Natural killer cell (primary cell): ENCODE data around the gene DIAPH3. TPM values are rescaled to one million over a fixed set of nuclear protein-coding genes. Genes with fewer than 3 reads are reported as not detected.

ENCODE experiments used
- ATAC-seq, 3 donors: fragments of 150-1000 bp in 2 of 3; fragments of 200-7000 bp in 1 of 3; cut with Tn5 transposase; 1 replicate in 1 of 3; 2 replicates in 2 of 3; pipeline ENCODE4 v1.10.0; 2021; ENCODE audit warnings: mild to moderate bottlenecking in 2 of 3, moderate library complexity in 2 of 3
- DNase-seq, 2 donors: peaks; one replicate each; pipeline versions ENCODE4 v3.0.0 to v3.0.0-alpha.2; 2013 to 2021; ENCODE audit warnings: mixed read lengths in 1 of 2
- H3K27ac ChIP-seq: one replicate; pipeline ENCODE4 v1.5.1; 2013; ENCODE audit warnings: mild to moderate bottlenecking, low read length
- H3K27me3 ChIP-seq: one replicate; pipeline ENCODE4 v1.6.1; 2013; ENCODE audit warnings: low read length; ENCODE audit not compliant: control insufficient read depth, insufficient read depth
- H3K36me3 ChIP-seq: one replicate; pipeline ENCODE4 v1.6.1; 2013; ENCODE audit warnings: low read length; ENCODE audit not compliant: control insufficient read depth, insufficient read depth
- H3K4me1 ChIP-seq: one replicate; pipeline ENCODE4 v1.6.1; 2013; ENCODE audit warnings: low read length; ENCODE audit not compliant: control insufficient read depth, insufficient read depth
- H3K4me3 ChIP-seq: one replicate; pipeline ENCODE4 v1.5.1; 2013; ENCODE audit warnings: low read length
- H3K9me3 ChIP-seq: one replicate; pipeline ENCODE4 v1.6.1; 2013; ENCODE audit warnings: low read length; ENCODE audit not compliant: control insufficient read depth, insufficient read depth
- H3K27ac Mint-ChIP-seq, 2 donors: one replicate each; pipeline ENCODE4 v1.8.0; 2022; ENCODE audit warnings: mild to moderate bottlenecking in 2 of 2, mixed read lengths in 2 of 2, moderate library complexity in 1 of 2
- H3K27me3 Mint-ChIP-seq, 2 donors: one replicate each; pipeline ENCODE4 v1.8.0; 2022; ENCODE audit warnings: low read depth in 2 of 2, mixed read lengths in 2 of 2
- H3K36me3 Mint-ChIP-seq: one replicate; pipeline ENCODE4 v1.8.0; 2022; ENCODE audit warnings: mixed read lengths
- H3K4me1 Mint-ChIP-seq, 2 donors: one replicate each; pipeline ENCODE4 v1.8.0; 2022; ENCODE audit warnings: mixed read lengths in 2 of 2
- H3K4me3 Mint-ChIP-seq: one replicate; pipeline ENCODE4 v1.8.0; 2022; ENCODE audit warnings: mild to moderate bottlenecking, moderate library complexity, mixed read lengths
- H3K9me3 Mint-ChIP-seq, 2 donors: one replicate each; pipeline ENCODE4 v1.8.0; 2022; ENCODE audit warnings: mixed read lengths in 2 of 2
- CTCF ChIP-seq: fragments of 200-600 bp; IDR thresholded peaks from one replicate; pipeline ENCODE4 v1.8.0; 2022; ENCODE audit warnings: antibody characterized with exemption
- WGBS: methylation state at CpG from one replicate; pipeline ENCODE4 v1.1.7; 2013; ENCODE audit warnings: missing lambda C conversion rate; ENCODE audit not compliant: insufficient coverage; 5-methylcytosine and 5-hydroxymethylcytosine counted together
- intact Hi-C: fragments of 100-400 bp; cut with micrococcal nuclease; formaldehyde crosslinking; loops from one replicate; pipeline ENCODE4 v1.14.2; 2022
- total RNA-seq, 4 donors: library from RNA; stranded (reverse); fragments of 120-200 nt in 1 of 4; gene quantifications; one replicate each; pipeline versions ENCODE4 v1.2.3 to v1.2.4, GENCODE V29; 2013 to 2022

The DIAPH3 gene
- total RNA-seq, 3 donors from 2014 or later (not counting 1 experiment from before 2014, with no cell fraction given), result 0.54 to 1.0 (median 0.98) TPM

DNA sequence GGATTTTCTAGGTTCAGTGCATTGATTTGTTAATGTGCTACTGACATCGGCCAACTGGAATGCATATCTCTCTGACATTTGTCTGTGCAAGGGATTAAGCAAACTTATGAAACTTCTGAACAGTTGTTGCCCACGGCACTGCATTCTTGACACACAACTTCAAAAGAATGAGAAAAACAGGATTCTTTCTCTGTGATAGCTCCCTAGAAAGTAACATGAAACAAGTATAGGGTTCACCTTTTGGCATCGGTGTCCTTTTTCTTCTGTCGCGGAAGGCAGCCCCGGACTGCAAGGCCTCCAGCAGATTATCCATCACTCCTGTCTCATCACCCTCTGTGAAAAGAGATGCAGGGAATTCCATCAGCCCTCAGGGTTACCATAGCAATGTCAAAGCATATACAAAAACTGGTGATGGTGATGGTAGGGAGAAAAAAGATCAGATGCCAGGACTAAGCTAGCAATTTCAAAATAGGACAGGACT, 389.2 kb downstream of the DIAPH3 start:
- no peak overlapping the region for H3K27ac ChIP-seq
- Mint-ChIP-seq H3K9me3 (no peaks in the 10 kb centered on the region), H3K27ac (no peak overlapping the region), H3K36me3 (no peaks in the 10 kb centered on the region), H3K27me3 (no peaks in the 10 kb centered on the region), H3K4me1 (no peaks in the 10 kb centered on the region), H3K4me3 (no peak overlapping the region)
- TF ChIP-seq CTCF, result no peak
- no peaks in the 10 kb centered on the region for H3K27me3 ChIP-seq
- WGBS, result 96% methylated on average over 6 of the region's 6 CpGs
- no peaks in the 10 kb centered on the region for H3K4me1 ChIP-seq
- H3K4me3 ChIP-seq, result no peak overlapping the region
- intact Hi-C loops, result no loop called here
- no peaks in the 10 kb centered on the region for H3K36me3 ChIP-seq
- DNase-seq (no peak), ATAC-seq (no peak)
- H3K9me3 ChIP-seq, result no peaks in the 10 kb centered on the region

- no peaks in the 10 kb centered on the region for H3K4me1 Mint-ChIP-seq
- H3K36me3 Mint-ChIP-seq, result no peaks in the 10 kb centered on the region
- Histone ChIP-seq H3K9me3 (no peaks in the 10 kb centered on the region), H3K36me3 (no peaks in the 10 kb centered on the region), H3K27ac (no peak overlapping the region), H3K4me3 (no peak overlapping the region), H3K4me1 (no peaks in the 10 kb centered on the region), H3K27me3 (no peaks in the 10 kb centered on the region)
- H3K27ac Mint-ChIP-seq, result no peak overlapping the region
- ATAC-seq, result no peak
- no peak overlapping the region for H3K4me3 Mint-ChIP-seq
- no peaks in the 10 kb centered on the region for H3K27me3 Mint-ChIP-seq
- H3K9me3 Mint-ChIP-seq, result no peaks in the 10 kb centered on the region
- DNase-seq, result no peak
- intact Hi-C loops, result no loop called here
- no peak for TF ChIP-seq CTCF
Observed at GRCh38 chr13:59771272-59771671, 392.5 kb downstream of the DIAPH3 start.

DNA sequence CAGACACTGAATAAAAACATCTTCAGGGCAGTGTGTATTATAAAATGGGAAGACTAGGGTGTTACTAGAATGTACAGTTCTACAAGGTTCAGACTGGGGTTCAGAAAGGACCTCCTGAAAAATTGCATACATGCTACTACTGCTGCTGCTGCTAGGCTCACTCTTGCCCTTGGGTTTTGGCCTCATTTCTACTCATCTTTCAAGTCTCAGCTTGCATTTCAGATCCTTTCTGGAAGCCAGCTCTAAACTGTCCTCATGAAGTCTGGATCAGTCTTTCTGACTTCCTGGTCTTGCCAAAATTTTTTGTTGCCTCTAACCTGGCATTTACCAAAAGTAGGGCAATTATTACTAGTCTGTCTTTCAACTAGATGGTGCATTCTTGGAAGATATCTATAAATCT, 393.3 kb downstream of the DIAPH3 start:
- Histone ChIP-seq H3K27me3 (no peaks in the 10 kb centered on the region), H3K36me3 (no peaks in the 10 kb centered on the region), H3K4me3 (no peak overlapping the region), H3K9me3 (no peaks in the 10 kb centered on the region), H3K27ac (no peak overlapping the region), H3K4me1 (no peaks in the 10 kb centered on the region)
- no peak for TF ChIP-seq CTCF
- ATAC-seq (no peak), DNase-seq (no peak)
- no peak overlapping the region for H3K27ac Mint-ChIP-seq
- H3K27me3 Mint-ChIP-seq, result no peaks in the 10 kb centered on the region
- H3K36me3 Mint-ChIP-seq, result no peaks in the 10 kb centered on the region
- no peaks in the 10 kb centered on the region for H3K9me3 Mint-ChIP-seq
- no peaks in the 10 kb centered on the region for H3K4me1 Mint-ChIP-seq
- no peak overlapping the region for H3K4me3 Mint-ChIP-seq
- intact Hi-C loops, result no loop called here

DNA sequence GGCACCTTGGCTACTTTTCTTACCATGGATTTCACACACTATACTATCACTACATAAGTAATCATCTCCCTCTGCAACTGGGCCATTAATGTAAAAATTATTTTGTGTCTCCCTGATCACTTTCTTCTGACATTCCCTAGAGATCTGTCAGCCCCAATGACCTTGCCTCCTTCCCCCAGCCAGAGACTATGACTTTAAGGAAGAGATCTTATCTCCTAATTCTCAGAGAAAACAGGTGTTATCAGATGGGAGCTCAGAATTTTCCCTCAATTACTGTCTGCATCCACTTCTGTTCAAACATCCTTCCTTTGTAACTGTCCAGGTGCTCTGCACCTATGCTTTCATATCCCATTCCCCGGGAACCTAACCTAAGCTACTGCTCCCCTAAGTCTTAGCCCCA, 397.5 kb downstream of the DIAPH3 start:
- H3K4me3 Mint-ChIP-seq, result no peak overlapping the region
- H3K36me3 Mint-ChIP-seq, result no peaks in the 10 kb centered on the region
- Histone ChIP-seq H3K4me3 (no peak overlapping the region), H3K27ac (no peak overlapping the region), H3K36me3 (no peaks in the 10 kb centered on the region), H3K27me3 (no peaks in the 10 kb centered on the region), H3K9me3 (no peaks in the 10 kb centered on the region), H3K4me1 (no peaks in the 10 kb centered on the region)
- H3K27me3 Mint-ChIP-seq, result no peaks in the 10 kb centered on the region
- DNase-seq (no peak), ATAC-seq (no peak)
- H3K27ac Mint-ChIP-seq, result no peak overlapping the region
- intact Hi-C loops, result no loop called here
- no peaks in the 10 kb centered on the region for H3K4me1 Mint-ChIP-seq
- WGBS, result 96% methylated on average over 1 of the region's 1 CpG
- H3K9me3 Mint-ChIP-seq, result no peaks in the 10 kb centered on the region
- no peak for TF ChIP-seq CTCF
